UCSD-AML1 (cell line): ENCODE measurements around the gene RFX2.

Experiments
- DNase-seq: peaks from one replicate; lab custom pipeline; 2025; ENCODE audit not compliant: unreplicated experiment; lab: John Stamatoyannopoulos, UW

Gene RFX2

GRCh38 chr19:5959260-5960004, 150.9 kb downstream of the RFX2 start:
- no peak for DNase-seq

GRCh38 chr19:5958851-5959122, 151.5 kb downstream of the RFX2 start:
- DNase-seq: no peak

GRCh38 chr19:5958074-5958850, 152.0 kb downstream of the RFX2 start:
- DNase-seq: no peak

GRCh38 chr19:5957170-5957569, 153.1 kb downstream of the RFX2 start:
- no peak for DNase-seq

GRCh38 chr19:5956728-5957127, 153.6 kb downstream of the RFX2 start:
- DNase-seq: no peak

- no peak for DNase-seq
Observed at GRCh38 chr19:5956323-5956722, 154.0 kb downstream of the RFX2 start.

- no peak for DNase-seq
Observed at GRCh38 chr19:5955636-5955935, 154.7 kb downstream of the RFX2 start.

- DNase-seq: no peak
Observed at GRCh38 chr19:5954293-5954692, 156.0 kb downstream of the RFX2 start.

- DNase-seq: no peak
Observed at GRCh38 chr19:5953680-5954213, 156.6 kb downstream of the RFX2 start.

- no peak for DNase-seq
Observed at GRCh38 chr19:5953030-5953589, 157.2 kb downstream of the RFX2 start.

GRCh38 chr19:5952193-5953029, 157.9 kb downstream of the RFX2 start:
- DNase-seq: no peak

- no peak for DNase-seq
Observed at GRCh38 chr19:5951338-5951861, 158.9 kb downstream of the RFX2 start.

GRCh38 chr19:5950741-5951140, 159.6 kb downstream of the RFX2 start:
- no peak for DNase-seq

- no peak for DNase-seq
Observed at GRCh38 chr19:5949792-5950305, 160.5 kb downstream of the RFX2 start.

- DNase-seq: no peak
Observed at GRCh38 chr19:5948752-5949564, 161.3 kb downstream of the RFX2 start.

GRCh38 chr19:5947435-5947834, 162.9 kb downstream of the RFX2 start:
- DNase-seq: no peak

- DNase-seq: no peak
Observed at GRCh38 chr19:5943623-5944022, 166.7 kb downstream of the RFX2 start.
